Right ventricle myocardium inferior (tissue), 1 donor: Measurements from ENCODE around the gene RIPK4. TPM values are rescaled to one million over a fixed set of nuclear protein-coding genes. Genes with fewer than 3 reads are reported as not detected.

Experiments used
- ATAC-seq: fragments of 200-7000 bp; cut with Tn5 transposase; one replicate; pipeline ENCODE4 v1.9.1; 2020; ENCODE audit warnings: mild to moderate bottlenecking, moderate library complexity
- DNase-seq: peaks from one replicate; pipeline ENCODE4 v3.0.0; 2021; ENCODE audit errors: missing footprints
- intact Hi-C: fragments of 100-400 bp; cut with DNase I; formaldehyde crosslinking; loops from one replicate; pipeline ENCODE4 v1.11.0; 2022
- total RNA-seq: library from RNA; stranded (reverse); fragmentation: NEBNext Ultra II Directional; extraction: Animal tissue kit (Norgen Biotek cat#: 25700); gene quantifications from one replicate; pipeline ENCODE4 v1.2.1, GENCODE V29; 2021
- donor health status: DM: no; HTN: yes; CAD: no; lungs with severe emphysema.

RIPK4 gene
- total RNA-seq, 1 donor from 2014 or later = 0.08 TPM

DNA sequence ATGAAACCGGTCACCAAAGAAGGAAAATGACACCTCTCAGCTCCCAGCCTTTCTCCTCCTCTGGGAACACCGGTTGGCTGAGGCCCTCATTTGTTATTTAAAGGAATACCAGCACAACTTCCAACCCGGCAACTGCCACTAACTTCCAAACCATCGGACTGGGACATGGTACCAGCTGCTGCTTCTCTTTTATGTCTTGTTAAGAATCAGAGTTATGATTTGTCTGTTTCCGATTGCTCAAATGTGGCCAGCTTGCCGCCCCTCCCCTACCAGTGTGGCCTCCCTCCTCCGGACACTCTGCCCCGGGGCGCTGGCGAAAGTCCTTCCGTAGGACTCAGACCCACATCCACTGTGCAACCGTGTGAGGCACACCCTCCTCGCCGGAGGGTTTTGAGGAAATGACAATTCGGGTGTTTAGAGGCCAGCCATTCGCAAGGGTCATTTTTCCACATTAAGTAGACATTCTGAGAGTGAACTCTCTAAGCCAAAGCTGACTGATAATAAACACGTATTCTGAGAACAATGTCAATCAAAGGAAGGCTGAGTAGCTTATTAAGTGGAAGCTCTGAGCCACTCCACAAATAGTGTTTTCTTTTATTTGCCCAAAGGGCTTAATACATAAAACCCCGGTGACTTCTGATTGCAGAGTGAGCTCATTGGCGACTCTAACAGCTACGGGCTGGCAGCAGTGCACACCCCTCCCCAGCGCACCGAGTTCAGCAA lies 5.5 kb downstream of the RIPK4 start:
- DNase-seq (peak; percentile 89), ATAC-seq (peak; percentile 87)
- intact Hi-C loops = no loop called here

DNA sequence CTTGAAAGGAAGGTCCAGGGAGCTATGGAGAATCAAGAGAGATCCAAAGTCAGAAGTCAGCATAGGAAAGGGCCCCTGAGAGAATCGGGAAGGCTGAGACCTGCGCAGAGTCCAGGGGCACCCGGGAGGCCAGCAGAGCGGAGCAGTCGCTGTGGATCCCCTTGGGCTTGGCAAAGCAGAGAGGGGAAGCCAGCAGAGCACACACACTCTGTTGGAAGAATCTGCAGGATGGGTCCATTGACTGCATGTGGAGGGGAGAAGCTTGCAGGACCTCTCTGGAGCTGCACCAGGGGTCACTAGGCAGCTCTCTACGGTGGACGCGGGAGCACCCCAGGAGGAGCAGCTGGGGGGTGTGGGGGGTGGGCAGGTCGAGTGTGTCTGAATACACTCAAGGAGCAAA lies 6.4 kb downstream of the RIPK4 start:
- ATAC-seq (no peak), DNase-seq (no peak)
- intact Hi-C loops = no loop called here

GRCh38 chr21:41759926-41760325 lies 6.9 kb downstream of the RIPK4 start:
- DNase-seq = no peak
- no peak for ATAC-seq
- intact Hi-C loops = no loop called here

- ATAC-seq = no peak
- DNase-seq = no peak
- intact Hi-C loops = no loop called here
Measured at GRCh38 chr21:41759214-41759840, 7.5 kb downstream of the RIPK4 start.

DNA sequence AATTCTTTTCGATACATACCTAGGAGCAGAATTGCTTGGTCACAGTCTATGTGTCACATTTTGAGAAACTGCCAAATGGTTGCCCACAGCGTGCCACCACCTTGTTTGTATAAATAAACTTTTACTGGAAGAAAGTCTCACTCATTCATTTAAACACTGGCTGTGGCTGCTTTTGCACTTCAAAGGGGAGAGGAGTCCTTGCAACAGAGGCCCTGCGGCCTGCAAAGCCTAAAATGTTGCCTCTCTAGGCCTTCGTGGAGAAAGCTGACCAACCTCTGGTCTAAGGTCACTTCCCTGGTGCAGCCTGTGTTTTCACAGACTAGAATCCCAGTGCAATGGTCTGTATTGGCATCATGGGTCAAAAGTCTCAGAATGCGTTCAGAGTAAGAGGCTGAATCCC lies 8.3 kb downstream of the RIPK4 start:
- intact Hi-C loops = no loop called here
- DNase-seq (no peak), ATAC-seq (no peak)

DNA sequence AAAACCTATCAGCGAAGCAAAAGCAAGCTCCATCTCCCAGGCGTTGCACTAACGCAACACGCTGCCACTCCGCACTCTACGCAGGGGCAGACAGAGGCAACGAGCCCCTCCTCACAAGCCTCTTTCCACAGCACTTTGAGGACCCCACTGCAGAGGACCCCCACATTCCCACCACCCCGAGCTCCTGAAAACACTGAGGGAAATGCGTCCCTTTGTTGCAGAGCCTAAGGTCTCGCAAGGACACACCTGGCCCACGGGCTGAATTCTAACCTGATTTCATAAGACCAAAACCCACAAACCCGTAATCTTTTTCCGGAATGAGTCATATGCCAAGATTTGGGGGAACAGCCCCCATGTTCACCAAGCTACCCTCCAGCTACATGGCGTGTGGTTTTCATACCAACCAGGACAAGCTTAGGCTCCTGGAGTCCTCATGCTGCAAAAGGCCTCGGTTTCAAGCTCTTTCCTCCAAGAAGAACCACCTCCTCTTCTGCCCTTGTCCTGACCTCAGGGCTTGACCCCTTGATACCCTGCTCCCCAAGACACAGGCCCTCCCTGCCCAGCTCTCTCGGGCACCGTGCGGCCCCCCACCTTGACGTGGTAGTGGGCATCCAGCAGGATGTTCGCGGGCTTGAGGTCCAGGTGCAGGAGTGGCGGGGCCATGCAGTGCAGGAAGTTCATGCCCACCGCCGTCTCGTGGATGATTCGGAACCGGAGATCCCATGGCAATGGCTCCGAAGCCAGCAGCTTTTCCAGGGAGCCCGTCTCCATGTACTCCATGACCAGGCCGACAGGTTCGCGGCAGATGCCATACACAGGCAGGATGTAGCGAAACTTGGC lies 10.7 kb downstream of the RIPK4 start:
- ATAC-seq (no peak), DNase-seq (peak; percentile 55)
- intact Hi-C loops = no loop called here

- ATAC-seq = no peak
- intact Hi-C loops = no loop called here
- no peak for DNase-seq
Measured at GRCh38 chr21:41755258-41755933, 11.5 kb downstream of the RIPK4 start.

DNA sequence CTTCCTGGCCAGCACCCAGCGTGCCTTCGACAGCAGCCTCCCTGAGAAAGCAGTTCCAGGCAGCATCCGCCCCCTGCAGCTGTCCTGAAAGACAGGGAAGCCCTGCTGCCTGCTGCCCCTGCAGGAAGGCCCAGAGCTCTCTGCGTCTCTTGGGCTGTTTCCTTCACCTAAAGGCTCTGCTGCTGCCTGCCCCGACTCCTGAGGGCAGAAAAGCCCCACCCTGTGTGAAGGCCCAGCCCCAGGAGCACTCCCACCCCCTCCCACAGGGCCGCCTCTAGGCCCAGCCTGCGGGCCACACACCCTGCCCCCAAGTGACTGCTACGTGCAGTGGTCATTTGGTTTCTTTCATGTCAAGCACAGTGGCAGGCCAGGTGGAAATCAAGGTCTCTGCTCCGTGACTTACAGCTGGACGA lies 12.4 kb downstream of the RIPK4 start:
- ATAC-seq (no peak), DNase-seq (no peak)
- intact Hi-C loops = no loop called here

DNA sequence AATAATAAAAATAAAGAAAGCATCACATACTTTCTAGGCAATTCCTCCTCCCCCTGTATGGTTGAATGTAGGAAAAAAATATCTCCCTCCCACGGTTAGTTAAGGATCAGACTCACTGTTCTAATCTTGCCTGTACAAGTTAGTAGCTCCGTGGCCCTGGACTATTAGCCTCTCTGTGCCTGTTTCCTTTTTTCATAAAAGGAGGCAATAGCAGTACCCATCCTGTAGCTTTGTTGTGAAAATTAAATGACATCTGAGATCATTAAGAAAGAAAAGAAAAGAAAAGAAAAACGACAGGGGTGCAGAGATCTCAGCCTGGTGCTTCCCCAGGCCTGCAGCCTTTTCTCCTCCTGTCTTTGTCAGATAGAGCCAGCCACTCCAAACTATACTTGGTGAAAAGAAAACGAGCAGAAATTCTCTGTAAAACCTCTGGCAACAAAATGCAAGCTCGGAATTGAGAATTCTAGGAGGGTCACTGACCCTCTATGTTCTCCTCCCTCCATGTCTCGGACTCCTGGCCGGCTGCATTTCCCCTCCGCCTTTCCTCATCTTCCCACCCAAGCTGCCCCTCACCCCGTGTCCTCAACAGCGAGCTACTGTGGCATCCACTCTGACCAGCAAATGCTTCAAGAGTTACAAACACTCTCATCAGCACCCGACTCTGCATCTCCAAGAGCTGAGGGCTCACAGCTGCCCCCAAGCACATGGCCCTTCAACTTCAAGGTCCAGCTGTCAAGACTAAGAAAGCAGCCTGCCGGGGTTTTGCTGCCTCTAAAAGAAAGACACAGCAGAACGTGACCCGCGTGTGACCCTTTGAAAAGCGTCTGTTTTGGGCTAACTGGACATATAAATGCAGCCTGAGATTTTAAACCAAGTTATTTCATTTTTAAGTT lies 13.6 kb downstream of the RIPK4 start:
- DNase-seq (no peak), ATAC-seq (no peak)
- intact Hi-C loops = no loop called here

DNA sequence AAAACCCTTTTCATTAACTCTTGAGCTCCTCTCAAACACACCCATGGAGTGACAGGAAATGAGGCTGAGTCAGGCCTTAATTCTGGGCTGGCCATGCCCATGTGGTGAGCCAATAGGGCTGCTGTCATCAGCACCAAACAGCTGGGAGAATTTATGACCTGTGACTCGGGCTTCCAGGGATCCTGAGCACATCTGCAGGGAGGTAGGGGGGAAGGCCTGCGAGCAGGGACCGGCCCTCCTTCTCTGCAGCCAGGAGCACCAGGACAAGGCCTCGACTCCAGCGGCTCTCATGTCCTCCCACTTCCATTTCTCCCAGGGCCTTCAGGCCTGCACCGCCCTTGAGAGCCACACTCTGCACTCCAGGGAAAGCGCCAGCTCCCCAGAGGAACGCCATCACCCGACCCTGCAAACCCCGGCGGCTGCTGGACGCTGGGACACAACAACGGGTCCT lies 14.6 kb downstream of the RIPK4 start:
- intact Hi-C loops = no loop called here
- ATAC-seq (no peak), DNase-seq (peak; percentile 50)

- ATAC-seq = no peak
- intact Hi-C loops = no loop called here
- no peak for DNase-seq
Measured at GRCh38 chr21:41751611-41752011, 15.2 kb downstream of the RIPK4 start.

DNA sequence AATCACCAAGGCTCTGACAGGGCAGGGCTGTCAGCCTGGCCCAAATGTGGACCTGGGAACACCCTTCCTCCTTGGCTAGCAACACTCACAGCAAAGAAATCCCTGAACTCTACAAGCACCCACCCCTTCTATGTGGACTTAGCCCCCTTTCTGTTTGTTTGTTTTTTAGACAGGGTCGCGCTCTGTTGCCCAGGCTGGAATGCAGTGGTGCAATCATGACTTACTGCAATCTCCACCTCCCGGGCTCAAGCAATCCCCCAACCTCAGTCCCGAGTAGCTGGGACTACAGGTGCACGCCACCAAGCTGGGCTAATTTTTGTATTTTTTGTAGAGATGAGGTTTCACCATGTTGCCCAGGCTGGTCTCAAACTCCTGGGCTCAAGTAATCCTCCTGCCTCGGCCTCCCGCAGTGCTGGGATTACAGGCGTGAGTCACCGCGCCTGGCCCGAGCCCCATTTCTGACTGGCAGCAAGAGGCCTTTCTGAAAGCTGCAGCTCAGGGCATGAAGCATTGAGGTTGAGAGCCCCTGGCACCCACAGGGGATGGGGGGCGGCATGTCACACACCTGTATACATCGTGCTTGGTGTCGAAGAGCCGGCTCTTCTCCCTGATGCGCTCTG lies 16.2 kb downstream of the RIPK4 start:
- ATAC-seq = no peak
- intact Hi-C loops = no loop called here
- no peak for DNase-seq

DNA sequence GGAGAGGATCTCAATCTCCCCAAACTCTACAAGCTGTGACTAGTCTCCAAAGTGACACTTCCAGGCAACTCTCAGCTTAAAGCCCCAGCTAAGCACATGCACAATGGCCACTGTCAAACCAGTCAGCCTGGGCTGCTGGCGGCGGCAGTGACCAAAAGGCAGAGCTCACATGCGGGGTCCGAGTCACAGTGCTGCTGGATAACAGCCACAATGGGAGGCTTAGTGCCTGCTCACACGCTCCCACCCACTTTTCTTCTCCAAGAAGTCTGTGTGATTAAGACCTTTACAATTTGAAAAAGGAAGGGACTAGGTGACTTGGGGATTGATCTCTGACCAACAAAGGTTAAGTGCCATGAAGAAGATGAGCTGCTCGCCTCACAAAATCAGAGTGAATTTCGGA lies 16.8 kb downstream of the RIPK4 start:
- intact Hi-C loops = no loop called here
- no peak for DNase-seq

GRCh38 chr21:41749286-41749685 lies 17.6 kb downstream of the RIPK4 start:
- DNase-seq (no peak), ATAC-seq (no peak)
- intact Hi-C loops = no loop called here

More for the DNA sequence above, 16.8 kb downstream of the RIPK4 start:
- no peak for ATAC-seq

DNA sequence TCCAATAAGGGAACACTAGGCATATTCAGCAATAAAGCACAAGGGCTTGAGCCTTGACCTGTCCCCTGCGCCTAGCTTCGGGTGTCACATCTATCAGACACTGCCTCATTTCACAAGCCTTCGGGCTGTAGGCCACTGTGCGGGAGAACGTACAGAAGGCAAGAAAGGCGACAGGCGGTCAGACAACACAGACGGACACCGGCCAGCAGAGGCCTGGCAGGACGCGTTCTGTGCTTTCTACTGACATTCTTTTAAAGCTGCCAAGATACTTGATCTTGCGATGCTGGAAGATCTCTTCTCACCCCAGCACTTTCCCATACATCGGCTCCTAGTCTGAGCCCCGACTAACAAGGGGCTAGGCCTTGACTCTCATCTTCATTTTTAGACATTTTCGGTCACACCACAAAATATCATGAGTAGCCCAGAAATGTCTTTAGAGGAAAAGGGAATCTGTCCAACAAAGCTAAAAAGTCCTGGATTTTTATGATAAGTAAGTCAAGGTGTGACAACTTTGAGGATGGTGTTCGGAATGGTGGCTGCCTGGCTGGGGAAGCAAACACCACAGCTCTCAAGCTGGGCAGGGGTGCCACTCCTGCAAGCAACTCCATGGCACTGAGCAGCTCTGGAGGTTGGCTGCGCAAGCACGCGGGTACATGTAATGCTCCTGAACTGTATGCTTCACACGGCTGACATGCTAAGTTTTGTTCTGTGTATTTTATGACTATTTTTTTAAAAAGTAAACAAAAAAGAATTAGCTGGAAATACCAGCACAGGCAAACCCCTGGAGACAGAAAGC lies 18.7 kb downstream of the RIPK4 start:
- intact Hi-C loops = no loop called here
- DNase-seq (no peak), ATAC-seq (no peak)

DNA sequence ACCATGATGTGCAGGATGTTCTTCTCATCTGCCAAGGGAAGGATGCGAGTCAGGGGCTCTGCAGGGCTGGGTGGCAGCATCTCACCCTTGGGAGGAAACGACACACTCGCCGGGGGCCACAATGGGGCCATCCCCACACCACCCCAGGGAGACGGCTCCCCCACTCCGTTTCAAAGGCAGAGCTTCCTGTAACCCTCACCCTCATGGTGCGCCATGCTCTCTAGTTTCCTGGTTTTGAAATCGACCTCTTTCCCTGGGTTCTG lies 20.2 kb downstream of the RIPK4 start:
- ATAC-seq (peak; percentile 18), DNase-seq (no peak)
- intact Hi-C loops = no loop called here

GRCh38 chr21:41745971-41746743 lies 20.7 kb downstream of the RIPK4 start:
- DNase-seq (no peak), ATAC-seq (no peak)
- intact Hi-C loops = no loop called here
